ENCODE measurements around the gene RARB. TPM values are rescaled to one million over a fixed set of nuclear protein-coding genes. Genes with fewer than 3 reads are reported as not detected.

The RARB gene
- total RNA-seq, 1 experiment from 2014 or later = not detected

- intact Hi-C loops (cut with micrococcal nuclease) = no loop called here
- no peak for TF ChIP-seq CTCF (IDR thresholded peaks at IDR 0.05; ENCODE audit: unreplicated experiment)
- ChIA-PET CTCF (no interaction called here), POLR2A (no interaction called here)
- peaks cover 7% of the 10 kb centered on the region for H3K9me3 Mint-ChIP-seq (ENCODE audit: unreplicated experiment)
- BruUV-seq (replicated peaks) = no TSS peak
- no peaks in the 10 kb centered on the region for H3K4me1 Mint-ChIP-seq (ENCODE audit: insufficient read depth, unreplicated experiment)
- DNase-seq (ENCODE audit: unreplicated experiment) = no peak
- no peaks in the 10 kb centered on the region for H3K36me3 Mint-ChIP-seq (ENCODE audit: insufficient read depth, unreplicated experiment)
- no peaks in the 10 kb centered on the region for H3K27me3 Mint-ChIP-seq (ENCODE audit: insufficient read depth, unreplicated experiment)
- no peak overlapping the region for H3K27ac Mint-ChIP-seq (ENCODE audit: low read depth, unreplicated experiment)
- H3K4me3 Mint-ChIP-seq (ENCODE audit: unreplicated experiment) = no peak overlapping the region
Measured at GRCh38 chr3:25437953-25438352, 9.9 kb downstream of the RARB start.

GRCh38 chr3:25438791-25439555 is 10.9 kb downstream of the RARB start:
- no TSS peak for BruUV-seq (replicated peaks)
- intact Hi-C loops (cut with micrococcal nuclease) = no loop called here

GRCh38 chr3:25441234-25441856 is 13.3 kb downstream of the RARB start:
- no peaks in the 10 kb centered on the region for H3K36me3 Mint-ChIP-seq (ENCODE audit: insufficient read depth, unreplicated experiment)
- intact Hi-C loops (cut with micrococcal nuclease) = no loop called here
- BruUV-seq (replicated peaks) = no TSS peak
- DNase-seq (ENCODE audit: unreplicated experiment) = peak; percentile 30
- POLR2A ChIA-PET = no interaction called here
- H3K9me3 Mint-ChIP-seq (ENCODE audit: unreplicated experiment) = peaks cover 7% of the 10 kb centered on the region
- H3K4me1 Mint-ChIP-seq (ENCODE audit: insufficient read depth, unreplicated experiment) = no peaks in the 10 kb centered on the region
- CTCF ChIA-PET = interaction anchor here (0.6 to 3.0 kb wide), 10 partner anchors 9 to 225 kb away, joined by 3 to 17 read pairs (median 7); partner anchors contain the start of gene RARB
- peak; percentile 77 for TF ChIP-seq CTCF (IDR thresholded peaks at IDR 0.05; ENCODE audit: unreplicated experiment)
- H3K27ac Mint-ChIP-seq (ENCODE audit: low read depth, unreplicated experiment) = no peak overlapping the region
- H3K27me3 Mint-ChIP-seq (ENCODE audit: insufficient read depth, unreplicated experiment) = no peaks in the 10 kb centered on the region
- no peak overlapping the region for H3K4me3 Mint-ChIP-seq (ENCODE audit: unreplicated experiment)

More at GRCh38 chr3:25438791-25439555, 10.9 kb downstream of the RARB start:
- no peaks in the 10 kb centered on the region for H3K36me3 Mint-ChIP-seq (ENCODE audit: insufficient read depth, unreplicated experiment)
- no peak overlapping the region for H3K27ac Mint-ChIP-seq (ENCODE audit: low read depth, unreplicated experiment)
- H3K9me3 Mint-ChIP-seq (ENCODE audit: unreplicated experiment) = peaks cover 7% of the 10 kb centered on the region
- no peak for DNase-seq (ENCODE audit: unreplicated experiment)
- ChIA-PET CTCF (interaction anchor here (0.6 to 2.0 kb wide), 4 partner anchors 9 to 416 kb away, joined by 3 to 10 read pairs (median 3); partner anchors contain the start of gene RARB), POLR2A (no interaction called here)
- H3K4me3 Mint-ChIP-seq (ENCODE audit: unreplicated experiment) = no peak overlapping the region
- H3K4me1 Mint-ChIP-seq (ENCODE audit: insufficient read depth, unreplicated experiment) = no peaks in the 10 kb centered on the region
- no peak for TF ChIP-seq CTCF (IDR thresholded peaks at IDR 0.05; ENCODE audit: unreplicated experiment)
- no peaks in the 10 kb centered on the region for H3K27me3 Mint-ChIP-seq (ENCODE audit: insufficient read depth, unreplicated experiment)

- no peak for DNase-seq (ENCODE audit: unreplicated experiment)
- Mint-ChIP-seq H3K27ac (ENCODE audit: low read depth, unreplicated experiment) (no peak overlapping the region), H3K27me3 (ENCODE audit: insufficient read depth, unreplicated experiment) (no peaks in the 10 kb centered on the region), H3K9me3 (ENCODE audit: unreplicated experiment) (peaks cover 7% of the 10 kb centered on the region), H3K36me3 (ENCODE audit: insufficient read depth, unreplicated experiment) (no peaks in the 10 kb centered on the region), H3K4me3 (ENCODE audit: unreplicated experiment) (no peak overlapping the region), H3K4me1 (ENCODE audit: insufficient read depth, unreplicated experiment) (no peaks in the 10 kb centered on the region)
- ChIA-PET CTCF (interaction anchor here (0.6 to 3.0 kb wide), 10 partner anchors 8 to 357 kb away, joined by 3 to 17 read pairs (median 6); no protein-coding TSS in a partner anchor), POLR2A (interaction anchor here (0.7 kb wide), 1 partner anchor 32 kb away, joined by 3 read pairs; no protein-coding TSS in a partner anchor)
- intact Hi-C loops (cut with micrococcal nuclease) = no loop called here
- no peak for TF ChIP-seq CTCF (IDR thresholded peaks at IDR 0.05; ENCODE audit: unreplicated experiment)
- no TSS peak for BruUV-seq (replicated peaks)
Measured at GRCh38 chr3:25442486-25442885, 14.4 kb downstream of the RARB start.
